Caco-2 (cell line): ENCODE data around the gene ADARB1. TPM values are rescaled to one million over a fixed set of nuclear protein-coding genes. Genes with fewer than 3 reads are reported as not detected.

Source experiments
- BruUV-seq: library from RNA; stranded (reverse); fragments of 400-500 nt; replicated peaks from 2 replicates; lab custom pipeline; 2021; lab: Mats Ljungman, UMichigan
- CTCF ChIA-PET: fragments of 300-600 bp; sonication (Branson Sonifier 250); formaldehyde crosslinking; loops from one replicate; lab custom pipeline; 2022; ENCODE audit warnings: antibody characterized with exemption; lab: Charles Lee
- POLR2A ChIA-PET: fragments of 300-600 bp; sonication (Branson Sonifier 250); formaldehyde crosslinking; loops from one replicate; lab custom pipeline; 2022; ENCODE audit warnings: antibody characterized with exemption; lab: Charles Lee
- DNase-seq, 2 experiments: peaks; one replicate each; pipeline versions ENCODE4 v3.0.0 to v3.0.0-alpha.2; 2020 to 2022
- H3K27me3 ChIP-seq: replicated peaks from 2 replicates; pipeline ENCODE4 v1.6.0; 2011; ENCODE audit warnings: low read length; ENCODE audit not compliant: control insufficient read depth, insufficient read depth
- H3K36me3 ChIP-seq: 2 replicates; pipeline ENCODE4 v1.5.1; 2011; ENCODE audit warnings: low read length; ENCODE audit not compliant: control insufficient read depth, insufficient read depth
- H3K4me1 ChIP-seq: fragments of 250-450 bp; sonication (Bioruptor Pico); 2 replicates; pipeline ENCODE4 v1.5.1; 2020; ENCODE audit warnings: mild to moderate bottlenecking
- H3K4me3 ChIP-seq: 2 replicates; pipeline ENCODE4 v1.5.1; 2011; ENCODE audit warnings: low read depth, mild to moderate bottlenecking, control low read depth, low read length
- H3K9me3 ChIP-seq: fragments of 250-450 bp; sonication (Bioruptor Pico); 2 replicates; pipeline ENCODE4 v1.5.1; 2020; ENCODE audit warnings: mild to moderate bottlenecking, moderate library complexity
- H3K27ac Mint-ChIP-seq: one replicate; pipeline ENCODE4 v1.8.0; 2022; ENCODE audit warnings: mixed read lengths; ENCODE audit not compliant: unreplicated experiment
- H3K27me3 Mint-ChIP-seq: one replicate; pipeline ENCODE4 v1.8.0; 2022; ENCODE audit warnings: mixed read lengths; ENCODE audit not compliant: insufficient read depth, unreplicated experiment
- H3K36me3 Mint-ChIP-seq: one replicate; pipeline ENCODE4 v1.8.0; 2022; ENCODE audit warnings: mild to moderate bottlenecking, mixed read lengths; ENCODE audit not compliant: insufficient read depth, unreplicated experiment
- H3K4me1 Mint-ChIP-seq: one replicate; pipeline ENCODE4 v1.8.0; 2022; ENCODE audit warnings: low read depth, mixed read lengths; ENCODE audit not compliant: unreplicated experiment
- H3K4me3 Mint-ChIP-seq: one replicate; pipeline ENCODE4 v1.8.0; 2022; ENCODE audit warnings: mild to moderate bottlenecking, moderate library complexity, mixed read lengths; ENCODE audit not compliant: unreplicated experiment
- H3K9me3 Mint-ChIP-seq: one replicate; pipeline ENCODE4 v1.8.0; 2022; ENCODE audit warnings: mixed read lengths; ENCODE audit not compliant: unreplicated experiment
- CTCF ChIP-seq, 2 experiments: fragments of 200-600 bp in 1 of 2; IDR thresholded peaks; 1 replicate in 1 of 2; 2 replicates in 1 of 2; pipeline versions ENCODE4 v1.5.1 to v1.8.0; 2011 to 2022; ENCODE audit warnings: antibody characterized with exemption in 1 of 2, control low read depth in 1 of 2, inconsistent platforms in 1 of 2, low read depth in 1 of 2, low read length in 1 of 2, mild to moderate bottlenecking in 1 of 2, moderate library complexity in 1 of 2; ENCODE audit not compliant: insufficient read depth in 1 of 2, severe bottlenecking in 1 of 2, unreplicated experiment in 1 of 2
- intact Hi-C: fragments of 100-400 bp; cut with micrococcal nuclease; formaldehyde crosslinking; loops from one replicate; pipeline ENCODE4 v1.10.0; 2022; ENCODE audit not compliant: unreplicated experiment
- total RNA-seq: library from RNA; stranded (reverse); gene quantifications from 2 replicates; pipeline ENCODE4 v1.2.3, GENCODE V29; 2022

ADARB1 gene
- total RNA-seq, 1 experiment from 2014 or later = 25.4 TPM

DNA sequence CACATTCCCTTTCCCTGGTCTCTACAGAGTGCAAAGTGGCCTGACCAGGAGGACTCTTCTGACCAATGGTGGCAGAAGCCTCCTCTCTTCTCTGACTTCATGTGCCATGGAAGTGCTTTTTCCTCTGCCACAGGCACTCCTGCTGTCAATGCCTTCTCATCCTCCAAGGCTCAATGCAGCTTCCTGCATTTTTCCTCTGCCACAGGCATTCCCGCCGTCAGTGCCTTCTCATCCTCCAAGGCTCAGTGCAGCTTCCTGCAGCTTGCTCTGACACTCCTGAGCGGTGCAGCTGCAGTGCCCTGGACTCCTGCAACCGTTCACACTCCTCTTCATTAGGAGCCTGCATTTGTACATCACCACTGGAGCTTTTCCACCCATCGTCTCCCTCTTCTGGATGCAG lies 4.7 kb upstream of the ADARB1 start:
- H3K4me3 ChIP-seq = no peak overlapping the region
- no peaks in the 10 kb centered on the region for H3K27me3 ChIP-seq
- H3K9me3 ChIP-seq = no peaks in the 10 kb centered on the region
- no peak for DNase-seq
- peaks cover 14% of the 10 kb centered on the region for H3K36me3 Mint-ChIP-seq
- H3K36me3 ChIP-seq = no peaks in the 10 kb centered on the region
- no peak overlapping the region for H3K4me3 Mint-ChIP-seq
- peaks cover 13% of the 10 kb centered on the region for H3K4me1 ChIP-seq
- CTCF ChIA-PET = no interaction called here
- intact Hi-C loops = no loop called here
- POLR2A ChIA-PET = no interaction called here
- H3K9me3 Mint-ChIP-seq = no peaks in the 10 kb centered on the region
- H3K4me1 Mint-ChIP-seq = peaks cover 10% of the 10 kb centered on the region
- no TSS peak for BruUV-seq
- TF ChIP-seq CTCF (IDR thresholded peaks at IDR 0.05; ENCODE audit: insufficient read depth in 1 of 2, low read depth in 1 of 2, low read length in 1 of 2, severe bottlenecking in 1 of 2, unreplicated experiment in 1 of 2) = no peak
- H3K27ac Mint-ChIP-seq = no peak overlapping the region
- peaks cover 3% of the 10 kb centered on the region for H3K27me3 Mint-ChIP-seq

DNA sequence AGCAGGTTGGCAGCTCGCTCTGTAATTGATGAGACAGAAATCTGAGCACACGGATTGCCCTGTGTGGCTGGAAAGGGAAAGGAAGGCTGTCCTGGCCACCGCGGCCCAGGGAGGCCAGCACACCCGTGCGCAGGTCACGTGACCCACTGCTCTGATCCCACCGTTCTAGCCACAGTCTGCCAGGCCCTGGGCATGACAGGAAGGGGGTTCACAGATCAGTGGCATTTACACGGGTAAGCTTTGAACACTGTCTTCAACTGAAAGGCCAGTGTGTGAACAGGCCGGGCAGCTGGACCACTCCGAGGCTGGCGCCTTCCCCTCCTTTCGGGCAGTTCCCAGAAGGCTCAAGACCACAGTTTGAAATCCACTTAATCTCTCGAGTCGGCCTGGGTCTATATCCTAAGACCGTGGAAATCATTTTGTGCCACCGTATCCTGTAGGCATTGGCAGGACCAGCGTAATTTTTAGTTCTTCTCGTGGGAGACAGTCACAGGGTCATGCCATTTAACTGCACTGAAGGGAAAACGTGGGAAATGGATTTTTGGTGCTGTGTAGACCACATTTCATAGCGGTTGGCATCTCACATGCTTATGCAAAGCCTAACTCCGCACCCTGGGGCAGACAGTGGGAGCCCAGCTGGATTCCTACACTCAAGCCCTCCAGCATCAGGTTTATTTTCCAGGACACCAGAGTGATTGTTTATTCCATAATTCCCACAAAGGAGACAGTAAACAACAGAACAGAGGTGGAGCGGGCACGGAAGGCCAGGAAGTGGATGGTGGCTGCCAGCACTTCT lies 3.1 kb upstream of the ADARB1 start:
- H3K4me1 Mint-ChIP-seq = peaks cover 10% of the 10 kb centered on the region
- TF ChIP-seq CTCF (IDR thresholded peaks at IDR 0.05; ENCODE audit: insufficient read depth in 1 of 2, low read depth in 1 of 2, low read length in 1 of 2, severe bottlenecking in 1 of 2, unreplicated experiment in 1 of 2) = no peak
- Histone ChIP-seq H3K4me1 (peaks cover 13% of the 10 kb centered on the region), H3K27me3 (no peaks in the 10 kb centered on the region), H3K4me3 (no peak overlapping the region), H3K36me3 (no peaks in the 10 kb centered on the region), H3K9me3 (no peaks in the 10 kb centered on the region)
- H3K27me3 Mint-ChIP-seq = peaks cover 3% of the 10 kb centered on the region
- intact Hi-C loops = no loop called here
- ChIA-PET POLR2A (no interaction called here), CTCF (no interaction called here)
- no peak overlapping the region for H3K4me3 Mint-ChIP-seq
- no peaks in the 10 kb centered on the region for H3K9me3 Mint-ChIP-seq
- DNase-seq = no peak
- H3K36me3 Mint-ChIP-seq = peaks cover 30% of the 10 kb centered on the region
- BruUV-seq = no TSS peak
- no peak overlapping the region for H3K27ac Mint-ChIP-seq

- Mint-ChIP-seq H3K36me3 (peaks cover 32% of the 10 kb centered on the region), H3K27me3 (peaks cover 3% of the 10 kb centered on the region), H3K4me1 (peaks cover 10% of the 10 kb centered on the region), H3K27ac (no peak overlapping the region), H3K4me3 (no peak overlapping the region), H3K9me3 (no peaks in the 10 kb centered on the region)
- Histone ChIP-seq H3K36me3 (no peaks in the 10 kb centered on the region), H3K4me1 (peaks cover 13% of the 10 kb centered on the region), H3K4me3 (no peak overlapping the region), H3K9me3 (no peaks in the 10 kb centered on the region), H3K27me3 (no peaks in the 10 kb centered on the region)
- BruUV-seq = no TSS peak
- POLR2A ChIA-PET = no interaction called here
- intact Hi-C loops = loop anchor here (2.0 kb wide), 1 partner anchor 59 kb away; no protein-coding TSS in a partner anchor
- no peak for DNase-seq
- CTCF ChIA-PET = interaction anchor here (0.6 to 2.4 kb wide), 2 partner anchors 60 to 756 kb away, joined by 3 to 18 read pairs; no protein-coding TSS in a partner anchor
- no peak for TF ChIP-seq CTCF (IDR thresholded peaks at IDR 0.05; ENCODE audit: insufficient read depth in 1 of 2, low read depth in 1 of 2, low read length in 1 of 2, severe bottlenecking in 1 of 2, unreplicated experiment in 1 of 2)
These were observed 2.3 kb upstream of the ADARB1 start for GRCh38 chr21:45071874-45072737.
